CD4-positive, alpha-beta T cell (primary cell): ENCODE results near the gene MAP3K5. TPM values are rescaled to one million over a fixed set of nuclear protein-coding genes. Genes with fewer than 3 reads are reported as not detected.

ENCODE experiments used
- ATAC-seq: fragments of 200-7000 bp; cut with Tn5 transposase; one replicate; pipeline ENCODE4 v1.10.0; 2022; ENCODE audit warnings: mild to moderate bottlenecking; ENCODE audit not compliant: poor library complexity
- CTCF ChIA-PET: fragments of 350-600 bp; sonication (Branson Sonifier 250); formaldehyde crosslinking; loops from one replicate; lab custom pipeline; 2021; ENCODE audit warnings: antibody characterized with exemption, inconsistent platforms; lab: Charles Lee
- POLR2A ChIA-PET: fragments of 350-600 bp; sonication (Branson Sonifier 250); formaldehyde crosslinking; loops from one replicate; lab custom pipeline; 2021; ENCODE audit warnings: antibody characterized with exemption, inconsistent platforms; lab: Charles Lee
- DNase-seq, 14 experiments: peaks; one replicate each; pipeline ENCODE4 v3.0.0-alpha.2; 2013 to 2020; ENCODE audit warnings: mixed read lengths in 2 of 14
- H3K27ac ChIP-seq, 2 donors: one replicate each; pipeline versions ENCODE4 v1.5.1 to v1.7.0; 2013; ENCODE audit warnings: low read length in 2 of 2, low read depth in 1 of 2, mild to moderate bottlenecking in 1 of 2
- H3K27me3 ChIP-seq, 2 experiments: 1 replicate in 1 of 2; 2 replicates in 1 of 2; pipeline versions ENCODE4 v1.6.1 to v1.7.0; 2013; ENCODE audit warnings: low read length in 2 of 2, control low read depth in 1 of 2, mild to moderate bottlenecking in 1 of 2, moderate library complexity in 1 of 2; ENCODE audit not compliant: insufficient read depth in 2 of 2, control insufficient read depth in 1 of 2
- H3K36me3 ChIP-seq: one replicate; pipeline ENCODE4 v1.6.1; 2013; ENCODE audit warnings: low read length, control low read depth; ENCODE audit not compliant: insufficient read depth
- H3K4me1 ChIP-seq: one replicate; pipeline ENCODE4 v1.6.1; 2013; ENCODE audit warnings: low read length, control low read depth; ENCODE audit not compliant: insufficient read depth
- H3K4me3 ChIP-seq: one replicate; pipeline ENCODE4 v1.5.1; 2013; ENCODE audit warnings: mild to moderate bottlenecking, low read length, moderate library complexity
- H3K9me3 ChIP-seq, 2 experiments: 1 replicate in 1 of 2; 2 replicates in 1 of 2; pipeline versions ENCODE4 v1.6.1 to v1.7.0; 2013; ENCODE audit warnings: low read length in 2 of 2, mild to moderate bottlenecking in 2 of 2, control low read depth in 1 of 2, moderate library complexity in 1 of 2; ENCODE audit not compliant: control insufficient read depth in 1 of 2, insufficient read depth in 1 of 2
- H3K27ac Mint-ChIP-seq: one replicate; pipeline ENCODE4 v1.8.0; 2020; ENCODE audit warnings: mixed read lengths
- H3K27me3 Mint-ChIP-seq: one replicate; pipeline ENCODE4 v1.8.0; 2021; ENCODE audit warnings: mixed read lengths
- H3K36me3 Mint-ChIP-seq: one replicate; pipeline ENCODE4 v1.8.0; 2021; ENCODE audit warnings: low read depth, mixed read lengths
- H3K4me1 Mint-ChIP-seq: one replicate; pipeline ENCODE4 v1.8.0; 2021; ENCODE audit warnings: low read depth, mixed read lengths
- H3K4me3 Mint-ChIP-seq: one replicate; pipeline ENCODE4 v1.8.0; 2020; ENCODE audit warnings: mild to moderate bottlenecking, mixed read lengths
- H3K9me3 Mint-ChIP-seq: one replicate; pipeline ENCODE4 v1.8.0; 2020; ENCODE audit warnings: mixed read lengths
- intact Hi-C, 2 experiments: fragments of 100-400 bp; cut with DNase I in 1 of 2; cut with micrococcal nuclease in 1 of 2; formaldehyde crosslinking; loops; one replicate each; pipeline versions ENCODE4 v1.15.1 to v1.9.0; 2023 to 2025; cut with DNase I, micrococcal nuclease
- total RNA-seq, 174 experiments: library from RNA in 2 of 174; stranded (reverse) in 2 of 174; gene quantifications; one replicate each; pipeline ENCODE4 v1.2.3 and lab custom pipeline; 2021 to 2026
- TF ChIP-seq, protein P1 (sequence below): fragments of 200-600 bp; IDR thresholded peaks from one replicate; pipeline ENCODE4 v1.8.0; 2022; ENCODE audit warnings: antibody characterized with exemption, mild to moderate bottlenecking

The MAP3K5 gene
- total RNA-seq, 2 experiments from 2014 or later: 12.9 to 14.1 TPM

DNA sequence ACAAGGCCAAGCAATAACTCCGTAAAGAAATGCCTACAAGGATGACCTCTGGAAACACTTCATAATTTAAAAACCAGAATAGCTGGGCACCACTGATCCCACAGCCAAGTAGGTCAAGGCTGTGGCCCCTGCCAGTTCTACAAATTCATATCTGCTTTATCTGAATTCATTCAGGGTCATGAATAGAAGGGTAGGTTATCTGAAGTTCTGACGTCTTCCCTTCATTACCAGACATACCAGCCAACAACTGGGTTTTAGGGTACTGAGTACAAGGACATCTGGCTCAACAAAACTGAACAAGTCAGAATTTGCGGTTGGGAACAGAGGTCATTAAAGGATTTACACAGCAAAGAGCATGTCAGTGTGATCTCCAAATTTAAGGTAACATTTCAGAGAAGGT, 26.0 kb downstream of the MAP3K5 start:
- no peak for ATAC-seq
- Histone ChIP-seq H3K4me3 (no peak overlapping the region), H3K27me3 (no peaks in the 10 kb centered on the region), H3K36me3 (no peaks in the 10 kb centered on the region), H3K27ac (peak overlapping the region in 1 of 2 donors; percentile 53), H3K4me1 (peaks cover 68% of the 10 kb centered on the region), H3K9me3 (no peaks in the 10 kb centered on the region)
- Mint-ChIP-seq H3K27ac (peak overlapping the region; percentile 64), H3K4me1 (peaks cover 80% of the 10 kb centered on the region), H3K4me3 (no peak overlapping the region), H3K36me3 (no peaks in the 10 kb centered on the region), H3K9me3 (no peaks in the 10 kb centered on the region), H3K27me3 (no peaks in the 10 kb centered on the region)
- intact Hi-C loops: no loop called here
- CTCF ChIA-PET: interaction anchor here (6.8 kb wide), 1 partner anchor 26 kb away, joined by 57 read pairs; the partner anchor contains the start of gene MAP3K5
- POLR2A ChIA-PET: interaction anchor here (8.3 kb wide), 1 partner anchor 23 kb away, joined by 151 read pairs; the partner anchor contains the start of gene MAP3K5
- TF ChIP-seq, protein P1, sequence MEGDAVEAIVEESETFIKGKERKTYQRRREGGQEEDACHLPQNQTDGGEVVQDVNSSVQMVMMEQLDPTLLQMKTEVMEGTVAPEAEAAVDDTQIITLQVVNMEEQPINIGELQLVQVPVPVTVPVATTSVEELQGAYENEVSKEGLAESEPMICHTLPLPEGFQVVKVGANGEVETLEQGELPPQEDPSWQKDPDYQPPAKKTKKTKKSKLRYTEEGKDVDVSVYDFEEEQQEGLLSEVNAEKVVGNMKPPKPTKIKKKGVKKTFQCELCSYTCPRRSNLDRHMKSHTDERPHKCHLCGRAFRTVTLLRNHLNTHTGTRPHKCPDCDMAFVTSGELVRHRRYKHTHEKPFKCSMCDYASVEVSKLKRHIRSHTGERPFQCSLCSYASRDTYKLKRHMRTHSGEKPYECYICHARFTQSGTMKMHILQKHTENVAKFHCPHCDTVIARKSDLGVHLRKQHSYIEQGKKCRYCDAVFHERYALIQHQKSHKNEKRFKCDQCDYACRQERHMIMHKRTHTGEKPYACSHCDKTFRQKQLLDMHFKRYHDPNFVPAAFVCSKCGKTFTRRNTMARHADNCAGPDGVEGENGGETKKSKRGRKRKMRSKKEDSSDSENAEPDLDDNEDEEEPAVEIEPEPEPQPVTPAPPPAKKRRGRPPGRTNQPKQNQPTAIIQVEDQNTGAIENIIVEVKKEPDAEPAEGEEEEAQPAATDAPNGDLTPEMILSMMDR: no peak
- no peak for DNase-seq

DNA sequence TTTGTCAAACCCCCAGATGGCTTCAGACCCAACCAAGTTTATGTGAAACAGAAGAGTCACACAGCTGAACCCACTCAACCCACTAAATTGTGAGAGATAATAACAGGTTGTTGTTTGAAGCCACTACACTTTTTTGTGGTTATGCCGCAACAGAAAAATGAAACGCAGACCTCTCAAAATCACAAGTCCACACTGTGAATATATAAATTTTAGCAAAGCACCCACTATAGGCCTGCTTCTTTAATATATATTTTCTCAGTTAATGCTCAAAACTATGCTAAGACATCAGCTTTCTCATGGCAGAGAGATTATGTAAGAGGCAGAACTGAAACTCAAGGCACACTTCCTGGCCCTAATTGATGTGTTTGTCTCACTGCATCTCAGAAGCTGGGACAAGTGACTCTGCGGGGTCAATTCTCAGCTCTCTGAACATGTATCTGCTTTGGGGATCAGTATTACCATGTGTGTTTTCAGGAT, 27.7 kb downstream of the MAP3K5 start:
- Histone ChIP-seq H3K27me3 (no peaks in the 10 kb centered on the region), H3K4me3 (peak overlapping the region; percentile 22), H3K9me3 (no peaks in the 10 kb centered on the region), H3K4me1 (peaks cover 75% of the 10 kb centered on the region), H3K27ac (peak overlapping the region; percentile 61 to 88), H3K36me3 (no peaks in the 10 kb centered on the region)
- intact Hi-C loops: no loop called here
- Mint-ChIP-seq H3K9me3 (no peaks in the 10 kb centered on the region), H3K27me3 (no peaks in the 10 kb centered on the region), H3K36me3 (no peaks in the 10 kb centered on the region), H3K27ac (peak overlapping the region; percentile 82), H3K4me3 (peak overlapping the region; percentile 74), H3K4me1 (peaks cover 82% of the 10 kb centered on the region)
- TF ChIP-seq, protein P1: no peak
- ATAC-seq (peak; percentile 62), DNase-seq (peak in 4 of 14 experiments; percentile 32 to 71 (median 63))
- POLR2A ChIA-PET: interaction anchor here (0.5 to 8.3 kb wide), 9 partner anchors 9 to 475 kb away, joined by 3 to 151 read pairs (median 5); partner anchors contain the start of genes BCLAF1, MAP3K5 and PEX7
- CTCF ChIA-PET: interaction anchor here (0.6 to 6.8 kb wide), 5 partner anchors 14 to 120 kb away, joined by 3 to 57 read pairs (median 4); partner anchors contain the start of gene MAP3K5

DNA sequence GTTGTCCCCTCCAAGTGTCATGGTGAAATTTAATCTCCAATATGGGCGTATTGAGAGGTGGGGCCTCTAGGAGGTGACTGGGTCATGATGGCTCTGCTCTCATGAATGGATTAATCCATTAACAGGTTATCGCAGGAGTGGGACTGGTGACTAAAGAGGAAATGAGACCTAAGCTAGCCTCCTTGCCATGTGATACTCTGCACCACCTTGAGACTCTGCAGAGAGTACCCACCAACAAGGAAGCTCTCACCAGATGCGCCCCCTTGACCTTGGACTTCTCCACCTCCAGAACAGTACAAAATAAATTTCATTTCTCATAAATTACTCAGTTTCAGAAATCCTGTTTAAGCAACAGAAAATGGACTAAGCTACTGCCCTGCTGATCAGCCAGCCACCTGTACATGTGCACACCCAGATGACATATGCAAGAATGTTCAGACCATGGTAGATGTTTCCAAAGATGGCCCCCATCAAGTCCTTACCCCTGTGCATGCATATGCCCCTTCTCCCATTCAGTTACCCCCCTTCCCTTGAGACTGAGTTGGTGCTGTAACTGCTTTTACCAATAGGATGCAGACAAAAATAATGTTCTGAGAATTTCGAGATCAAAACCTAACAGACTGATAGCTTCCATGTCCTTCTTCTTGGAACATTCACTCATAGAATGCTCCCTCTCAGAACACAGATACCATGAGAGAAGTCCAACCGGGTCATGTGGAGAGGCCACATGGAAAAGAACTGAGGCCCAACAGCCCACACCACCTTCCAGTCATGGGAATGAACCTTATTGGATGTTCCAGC, 28.4 kb downstream of the MAP3K5 start:
- H3K36me3 ChIP-seq: no peaks in the 10 kb centered on the region
- Mint-ChIP-seq H3K27ac (peak overlapping the region; percentile 82), H3K9me3 (no peaks in the 10 kb centered on the region), H3K4me3 (peak overlapping the region; percentile 74), H3K4me1 (peaks cover 78% of the 10 kb centered on the region), H3K36me3 (no peaks in the 10 kb centered on the region), H3K27me3 (no peaks in the 10 kb centered on the region)
- H3K27ac ChIP-seq: peak overlapping the region; percentile 61 to 88
- TF ChIP-seq, protein P1: no peak
- H3K4me1 ChIP-seq: peaks cover 75% of the 10 kb centered on the region
- CTCF ChIA-PET: interaction anchor here (0.6 to 6.8 kb wide), 8 partner anchors 8 to 1619 kb away, joined by 3 to 57 read pairs (median 4); partner anchors contain the start of gene MAP3K5
- H3K27me3 ChIP-seq: no peaks in the 10 kb centered on the region
- peak overlapping the region; percentile 22 for H3K4me3 ChIP-seq
- ATAC-seq: no peak
- no peaks in the 10 kb centered on the region for H3K9me3 ChIP-seq
- no peak for DNase-seq
- intact Hi-C loops: loop anchor here in 1 of 2 experiments (2.0 kb wide), 1 partner anchor 17 kb away; no protein-coding TSS in a partner anchor
- POLR2A ChIA-PET: interaction anchor here (0.6 to 8.3 kb wide), 9 partner anchors 7 to 474 kb away, joined by 3 to 151 read pairs (median 4); partner anchors contain the start of genes BCLAF1, MAP3K5 and PEX7
